Measurements from ENCODE around the gene BCL7A.

Gene BCL7A

DNA sequence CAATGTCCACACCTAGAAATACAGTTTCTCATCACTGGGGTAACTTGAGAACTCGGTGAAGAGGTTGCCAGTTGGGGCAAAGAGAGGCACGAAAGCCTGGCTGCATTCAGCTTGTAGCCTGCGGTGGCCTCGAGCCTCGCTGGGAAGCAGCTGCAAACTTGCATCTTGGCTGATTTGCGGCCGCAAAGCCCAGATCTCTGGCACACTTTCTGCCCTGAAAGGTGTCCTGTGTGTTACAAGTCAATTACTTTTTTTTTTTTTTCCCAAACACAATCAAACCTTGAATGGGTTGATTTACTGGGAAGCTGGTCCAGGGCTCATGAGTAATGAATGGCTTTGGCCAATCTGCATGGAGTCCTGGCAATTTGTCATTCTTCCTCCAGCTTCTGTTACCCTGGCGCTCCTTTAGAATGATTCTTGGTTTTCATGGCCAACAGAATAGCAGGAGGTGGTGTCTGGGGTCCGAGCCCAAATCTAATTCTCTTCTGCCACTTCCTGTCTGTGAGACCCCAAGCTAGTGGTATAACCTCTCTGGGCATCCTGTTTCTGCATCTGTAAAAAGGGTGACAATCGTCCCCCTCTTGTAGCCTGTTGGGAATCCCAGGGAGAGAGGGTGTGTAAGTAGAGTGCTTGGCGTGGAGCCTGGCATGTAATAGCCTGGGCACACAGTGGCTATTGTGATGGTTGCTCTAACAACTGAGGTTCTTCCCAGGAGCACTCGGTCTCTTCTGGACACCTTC is 6.7 kb downstream of the BCL7A start (continued):
- TF ChIP-seq PATZ1 (CRISPR knock-in tag; IDR thresholded peaks at IDR 0.05; ENCODE audit: borderline replicate concordance) (no peak), CSDC2 (CRISPR knock-in tag; IDR thresholded peaks at IDR 0.05) (no peak)

GRCh38 chr12:122028905-122029560 is 7.3 kb downstream of the BCL7A start:
- ATAC-seq: no peak

GRCh38 chr12:122029620-122030423 is 8.1 kb downstream of the BCL7A start:
- ATAC-seq: no peak
- no peak for TF ChIP-seq ZFP30 (CRISPR knock-in tag; IDR thresholded peaks at IDR 0.05)
- no peak for TF ChIP-seq ISL1 (CRISPR knock-in tag; IDR thresholded peaks at IDR 0.05)
- no peak for TF ChIP-seq ARNTL (CRISPR knock-in tag; IDR thresholded peaks at IDR 0.05; ENCODE audit: borderline replicate concordance, low read depth)
- TF ChIP-seq, protein P1, sequence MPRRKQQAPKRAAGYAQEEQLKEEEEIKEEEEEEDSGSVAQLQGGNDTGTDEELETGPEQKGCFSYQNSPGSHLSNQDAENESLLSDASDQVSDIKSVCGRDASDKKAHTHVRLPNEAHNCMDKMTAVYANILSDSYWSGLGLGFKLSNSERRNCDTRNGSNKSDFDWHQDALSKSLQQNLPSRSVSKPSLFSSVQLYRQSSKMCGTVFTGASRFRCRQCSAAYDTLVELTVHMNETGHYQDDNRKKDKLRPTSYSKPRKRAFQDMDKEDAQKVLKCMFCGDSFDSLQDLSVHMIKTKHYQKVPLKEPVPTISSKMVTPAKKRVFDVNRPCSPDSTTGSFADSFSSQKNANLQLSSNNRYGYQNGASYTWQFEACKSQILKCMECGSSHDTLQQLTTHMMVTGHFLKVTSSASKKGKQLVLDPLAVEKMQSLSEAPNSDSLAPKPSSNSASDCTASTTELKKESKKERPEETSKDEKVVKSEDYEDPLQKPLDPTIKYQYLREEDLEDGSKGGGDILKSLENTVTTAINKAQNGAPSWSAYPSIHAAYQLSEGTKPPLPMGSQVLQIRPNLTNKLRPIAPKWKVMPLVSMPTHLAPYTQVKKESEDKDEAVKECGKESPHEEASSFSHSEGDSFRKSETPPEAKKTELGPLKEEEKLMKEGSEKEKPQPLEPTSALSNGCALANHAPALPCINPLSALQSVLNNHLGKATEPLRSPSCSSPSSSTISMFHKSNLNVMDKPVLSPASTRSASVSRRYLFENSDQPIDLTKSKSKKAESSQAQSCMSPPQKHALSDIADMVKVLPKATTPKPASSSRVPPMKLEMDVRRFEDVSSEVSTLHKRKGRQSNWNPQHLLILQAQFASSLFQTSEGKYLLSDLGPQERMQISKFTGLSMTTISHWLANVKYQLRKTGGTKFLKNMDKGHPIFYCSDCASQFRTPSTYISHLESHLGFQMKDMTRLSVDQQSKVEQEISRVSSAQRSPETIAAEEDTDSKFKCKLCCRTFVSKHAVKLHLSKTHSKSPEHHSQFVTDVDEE (CRISPR knock-in tag; IDR thresholded peaks at IDR 0.05): no peak
- TF ChIP-seq SNAI2 (CRISPR knock-in tag; IDR thresholded peaks at IDR 0.05): no peak
- TF ChIP-seq TOX (CRISPR knock-in tag; IDR thresholded peaks at IDR 0.05; ENCODE audit: borderline replicate concordance): no peak
- no peak for TF ChIP-seq TCF4 (CRISPR knock-in tag; IDR thresholded peaks at IDR 0.05; ENCODE audit: borderline replicate concordance)
- TF ChIP-seq ESRRG (CRISPR knock-in tag; IDR thresholded peaks at IDR 0.05): no peak
- no peak for TF ChIP-seq GLIS3 (CRISPR knock-in tag; IDR thresholded peaks at IDR 0.05)
- TF ChIP-seq BACH2 (CRISPR knock-in tag; IDR thresholded peaks at IDR 0.05; ENCODE audit: borderline replicate concordance): no peak
- TF ChIP-seq OSR1 (CRISPR knock-in tag; IDR thresholded peaks at IDR 0.05): no peak

More at GRCh38 chr12:122028905-122029560, 7.3 kb downstream of the BCL7A start:
- no peak for TF ChIP-seq PATZ1 (CRISPR knock-in tag; IDR thresholded peaks at IDR 0.05; ENCODE audit: borderline replicate concordance)
- TF ChIP-seq CSDC2 (CRISPR knock-in tag; IDR thresholded peaks at IDR 0.05): no peak
- no peak for TF ChIP-seq POU6F1 (CRISPR knock-in tag; IDR thresholded peaks at IDR 0.05; ENCODE audit: borderline replicate concordance, low read depth)
- TF ChIP-seq OSR1 (CRISPR knock-in tag; IDR thresholded peaks at IDR 0.05): no peak
- TF ChIP-seq CREB5 (CRISPR knock-in tag; IDR thresholded peaks at IDR 0.05; ENCODE audit: low read depth): no peak
- TF ChIP-seq GLIS3 (CRISPR knock-in tag; IDR thresholded peaks at IDR 0.05): no peak
- no peak for TF ChIP-seq ZFP3 (CRISPR knock-in tag; IDR thresholded peaks at IDR 0.05)
- TF ChIP-seq ISL1 (CRISPR knock-in tag; IDR thresholded peaks at IDR 0.05): no peak
- TF ChIP-seq ZFP30 (CRISPR knock-in tag; IDR thresholded peaks at IDR 0.05): no peak
- TF ChIP-seq ZNF70 (CRISPR knock-in tag; IDR thresholded peaks at IDR 0.05): no peak
- TF ChIP-seq ZNF8 (CRISPR knock-in tag; IDR thresholded peaks at IDR 0.05): no peak
- no peak for TF ChIP-seq TOX (CRISPR knock-in tag; IDR thresholded peaks at IDR 0.05; ENCODE audit: borderline replicate concordance)
- no peak for TF ChIP-seq BACH2 (CRISPR knock-in tag; IDR thresholded peaks at IDR 0.05; ENCODE audit: borderline replicate concordance)
- no peak for TF ChIP-seq PPARA (CRISPR knock-in tag; IDR thresholded peaks at IDR 0.05; ENCODE audit: borderline replicate concordance)
- no peak for TF ChIP-seq ZC3H10 (CRISPR knock-in tag; IDR thresholded peaks at IDR 0.05)
- no peak for TF ChIP-seq SNAI2 (CRISPR knock-in tag; IDR thresholded peaks at IDR 0.05)
- TF ChIP-seq ESRRG (CRISPR knock-in tag; IDR thresholded peaks at IDR 0.05): no peak
